Left lobe of liver (tissue), 2 donors: ENCODE measurements around the gene VIL1. TPM values are rescaled to one million over a fixed set of nuclear protein-coding genes. Genes with fewer than 3 reads are reported as not detected.

Source experiments
- ATAC-seq: fragments of 200-7000 bp; cut with Tn5 transposase; one replicate; pipeline ENCODE4 v1.9.1; 2020; ENCODE audit warnings: mild to moderate bottlenecking, moderate library complexity
- DNase-seq: peaks from one replicate; pipeline ENCODE4 v3.0.0-alpha.2; 2020; ENCODE audit warnings: low spot score
- total RNA-seq: library from RNA; stranded (reverse); gene quantifications from one replicate; pipeline ENCODE4 v1.2.1, GENCODE V29; 2021
- donor health status: DM: no; HTN: no; CAD: no; lungs with moderate emphysema.
- donor health status: DM: no; HTN: yes; CAD: no.

The VIL1 gene
- total RNA-seq, 1 donor from 2014 or later: 2.6 TPM

DNA sequence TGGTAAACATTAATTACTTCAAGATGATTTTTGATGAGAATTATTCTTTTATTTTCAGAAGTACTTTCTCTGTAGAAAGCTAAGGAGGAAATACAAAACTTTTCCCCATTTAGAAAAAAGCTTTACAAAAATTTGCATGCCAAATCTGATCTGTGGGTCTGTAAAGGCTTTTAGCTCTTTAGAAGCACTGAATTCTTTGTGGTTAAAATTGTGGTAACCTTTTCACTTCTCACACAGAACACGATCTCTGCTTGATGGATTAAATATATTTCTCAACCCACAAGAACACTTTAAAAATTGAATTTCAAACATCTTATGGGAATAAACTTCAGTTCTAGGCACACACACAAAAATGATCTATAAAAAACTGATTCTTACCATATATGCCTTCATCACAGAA lies 63.7 kb downstream of the VIL1 start:
- DNase-seq (no peak), ATAC-seq (no peak)

DNA sequence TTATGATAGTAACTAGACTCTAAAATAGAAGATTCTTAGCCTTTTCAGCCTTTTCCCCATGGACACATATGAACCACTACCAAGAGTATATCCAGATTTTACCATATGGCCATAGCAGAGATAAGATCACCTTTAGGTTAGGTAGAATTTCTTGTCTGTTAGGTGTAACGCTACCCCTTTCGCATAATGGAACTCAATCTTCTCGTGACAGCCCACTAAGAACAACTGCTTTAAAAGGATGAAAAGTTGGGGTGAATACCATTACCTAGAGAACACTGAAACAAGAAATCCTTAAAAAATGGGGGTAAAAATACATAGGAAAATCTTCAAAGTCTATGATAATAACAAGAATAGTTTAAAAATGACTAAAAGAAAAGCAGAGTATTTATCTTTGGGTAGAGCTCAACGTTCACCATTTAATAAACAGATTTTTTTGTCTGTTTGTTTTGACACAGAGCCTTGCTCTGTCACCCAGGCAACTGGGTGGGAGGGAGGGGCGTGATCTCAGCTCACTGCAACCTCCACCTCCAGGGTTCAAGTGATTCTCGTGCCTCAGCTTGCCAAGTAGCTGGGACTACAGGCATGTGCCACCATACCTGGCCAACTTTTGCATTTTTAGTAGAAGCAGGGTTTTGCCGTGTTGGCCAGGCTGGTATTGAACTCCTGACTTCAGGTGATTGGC lies 67.2 kb downstream of the VIL1 start:
- ATAC-seq (peak; percentile 95), DNase-seq (peak; percentile 75)

DNA sequence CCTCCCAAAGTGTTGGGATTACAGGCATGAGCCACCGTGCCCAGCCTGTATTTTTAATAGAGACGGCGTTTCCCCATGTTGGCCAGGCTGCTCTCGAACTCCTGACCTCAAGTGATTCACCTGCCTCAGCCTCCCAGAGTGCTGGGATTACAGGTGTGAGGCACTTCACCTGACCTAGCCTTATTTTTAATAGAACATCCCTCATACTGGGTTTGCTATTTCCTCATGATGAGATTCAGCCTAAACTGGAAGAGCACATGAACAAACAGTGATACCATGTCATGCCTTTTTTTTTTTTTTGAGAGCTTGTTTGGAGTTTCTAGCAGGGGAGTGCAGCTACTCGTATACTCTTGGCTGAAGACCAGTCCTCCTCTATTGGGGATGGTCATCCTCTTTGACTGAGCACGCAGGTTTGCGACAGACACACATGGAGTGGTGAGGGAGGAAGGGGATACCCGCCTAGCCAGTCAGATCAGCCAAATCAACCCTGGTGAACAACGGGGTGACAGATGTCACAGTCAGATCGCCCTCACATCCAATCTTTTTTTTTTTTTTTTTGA lies 81.7 kb downstream of the VIL1 start:
- DNase-seq (no peak), ATAC-seq (no peak)

DNA sequence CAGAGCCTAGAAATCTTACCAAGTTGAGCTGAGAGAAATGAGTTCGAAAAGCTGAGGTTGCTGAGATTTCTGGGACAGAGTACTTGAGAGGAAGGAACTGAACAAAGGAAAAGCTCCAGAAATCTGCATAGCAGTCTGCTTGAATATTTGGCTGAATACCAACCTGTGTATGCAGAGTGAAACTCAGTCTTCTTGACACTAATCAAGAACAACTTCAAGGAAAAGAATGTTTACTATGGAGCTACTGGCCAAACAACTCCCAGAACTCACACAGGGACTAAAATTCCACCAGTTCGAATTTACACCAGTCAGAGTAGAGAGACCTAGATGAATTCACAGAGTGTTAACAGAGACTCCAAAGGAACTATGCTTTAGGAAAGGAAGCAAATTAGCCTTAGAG lies 82.7 kb downstream of the VIL1 start:
- DNase-seq: no peak
- ATAC-seq: peak; percentile 41

Other genes starting within 250 kb of the VIL1 start
- 51.4 TPM for gene ARPC2, start 201.9 kb upstream of the VIL1 start, total RNA-seq
- 1.3 TPM for gene GPBAR1, start 158.1 kb upstream of the VIL1 start, total RNA-seq
- 43.9 TPM for gene AAMP, start 149.0 kb upstream of the VIL1 start, total RNA-seq
- gene PNKD, start 148.6 kb upstream of the VIL1 start, total RNA-seq: 102 TPM
- 117 TPM for gene TMBIM1, start 126.6 kb upstream of the VIL1 start, total RNA-seq
- gene CATIP, start 62.3 kb upstream of the VIL1 start, total RNA-seq: not detected
- gene SLC11A1, start 36.9 kb upstream of the VIL1 start, total RNA-seq: 3.3 TPM
- gene CTDSP1, start 19.3 kb upstream of the VIL1 start, total RNA-seq: 105 TPM
- 4.8 TPM for gene USP37, start 149.2 kb downstream of the VIL1 start, total RNA-seq
- 14.1 TPM for gene CNOT9, start 149.7 kb downstream of the VIL1 start, total RNA-seq
- 0.43 TPM for gene PLCD4, start 188.8 kb downstream of the VIL1 start, total RNA-seq
- 9.8 TPM for gene ZNF142, start 240.5 kb downstream of the VIL1 start, total RNA-seq
- gene BCS1L, start 240.6 kb downstream of the VIL1 start, total RNA-seq: 38.7 TPM